ENCODE measurements around the gene QRFPR.
"Not testable (repeated sequence)": the region's sequence is repeated elsewhere in the genome, so short reads cannot be mapped to it uniquely, and the experiment has no call there.

QRFPR gene

GRCh38 chr4:121339307-121339706 lies 41.5 kb downstream of the QRFPR start:
- no peak for DNase-seq

- DNase-seq = no peak
Observed at GRCh38 chr4:121338518-121338917, 42.3 kb downstream of the QRFPR start.

GRCh38 chr4:121336706-121337105 lies 44.1 kb downstream of the QRFPR start:
- no peak for DNase-seq

- no peak for DNase-seq
Observed at GRCh38 chr4:121330180-121330665, 50.6 kb downstream of the QRFPR start.

GRCh38 chr4:121326597-121326996 lies 54.2 kb downstream of the QRFPR start:
- DNase-seq = no peak

- DNase-seq = no peak
Observed at GRCh38 chr4:121324331-121324730, 56.5 kb downstream of the QRFPR start.

- DNase-seq = no peak
Observed at GRCh38 chr4:121321466-121321865, 59.4 kb downstream of the QRFPR start.

GRCh38 chr4:121316091-121316490 lies 64.7 kb downstream of the QRFPR start:
- DNase-seq = no peak

GRCh38 chr4:121313430-121313829 lies 67.4 kb downstream of the QRFPR start:
- DNase-seq = not testable (repeated sequence)

- DNase-seq = no peak
Observed at GRCh38 chr4:121308828-121309227, 72.0 kb downstream of the QRFPR start.

GRCh38 chr4:121308328-121308663 lies 72.5 kb downstream of the QRFPR start:
- DNase-seq = no peak

GRCh38 chr4:121307445-121308327 lies 73.1 kb downstream of the QRFPR start:
- peak in 5 of 6 experiments; percentile 0 to 42 (median 13) for DNase-seq

- no peak for DNase-seq
Observed at GRCh38 chr4:121306931-121307330, 73.9 kb downstream of the QRFPR start.

- DNase-seq = no peak
Observed at GRCh38 chr4:121304893-121305292, 75.9 kb downstream of the QRFPR start.

- DNase-seq = no peak
Observed at GRCh38 chr4:121299367-121299766, 81.5 kb downstream of the QRFPR start.

GRCh38 chr4:121283319-121283718 lies 97.5 kb downstream of the QRFPR start:
- DNase-seq = no peak

- no peak for DNase-seq
Observed at GRCh38 chr4:121280425-121280824, 100.4 kb downstream of the QRFPR start.

GRCh38 chr4:121278811-121279368 lies 101.9 kb downstream of the QRFPR start:
- no peak for DNase-seq
